ENCODE data around the gene ZSCAN10.

- TF ChIP-seq CTCF (IDR thresholded peaks at IDR 0.05; ENCODE audit: low read length), result no peak
- no peak for TF ChIP-seq EZH2 (optimal IDR thresholded peaks at IDR 0.05; ENCODE audit: low read depth, low read length)
- TF ChIP-seq EZH2phosphoT487 (IDR thresholded peaks at IDR 0.05; ENCODE audit: low read length), result no peak
Measured at GRCh38 chr16:3134338-3135125, 35.4 kb upstream of the ZSCAN10 start, which contains the start of gene ZNF213.

All from MM.1S (cell line).